ENCODE measurements around the gene TASP1. TPM values are rescaled to one million over a fixed set of nuclear protein-coding genes. Genes with fewer than 3 reads are reported as not detected.

TASP1 gene
- total and polyA plus RNA-seq, 10 of the 15 experiments (the other 5 are each of a cell fraction or from before 2014, with no cell fraction given), result 7.4 to 17.8 (median 10.5) TPM

DNA sequence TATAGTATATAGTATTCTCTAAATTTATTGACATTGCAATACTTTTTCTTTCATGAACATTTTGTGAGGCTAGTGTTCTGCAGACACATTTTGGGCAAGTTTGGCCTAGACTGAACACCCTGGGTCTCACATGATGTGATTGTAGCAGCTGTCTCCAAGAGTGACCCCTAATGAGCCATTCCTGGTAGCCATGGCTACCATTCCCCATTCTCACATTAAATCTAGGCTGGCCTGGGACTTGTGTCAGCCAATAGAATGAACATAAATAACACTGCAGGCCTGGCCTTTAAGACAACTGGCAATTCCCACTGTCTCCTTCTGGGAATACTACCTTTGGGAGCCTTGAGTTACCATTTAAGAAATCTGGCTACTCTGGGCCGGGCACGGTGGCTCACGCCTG is 38.0 kb upstream of the TASP1 start (continued):
- TF ChIP-seq, protein P1, sequence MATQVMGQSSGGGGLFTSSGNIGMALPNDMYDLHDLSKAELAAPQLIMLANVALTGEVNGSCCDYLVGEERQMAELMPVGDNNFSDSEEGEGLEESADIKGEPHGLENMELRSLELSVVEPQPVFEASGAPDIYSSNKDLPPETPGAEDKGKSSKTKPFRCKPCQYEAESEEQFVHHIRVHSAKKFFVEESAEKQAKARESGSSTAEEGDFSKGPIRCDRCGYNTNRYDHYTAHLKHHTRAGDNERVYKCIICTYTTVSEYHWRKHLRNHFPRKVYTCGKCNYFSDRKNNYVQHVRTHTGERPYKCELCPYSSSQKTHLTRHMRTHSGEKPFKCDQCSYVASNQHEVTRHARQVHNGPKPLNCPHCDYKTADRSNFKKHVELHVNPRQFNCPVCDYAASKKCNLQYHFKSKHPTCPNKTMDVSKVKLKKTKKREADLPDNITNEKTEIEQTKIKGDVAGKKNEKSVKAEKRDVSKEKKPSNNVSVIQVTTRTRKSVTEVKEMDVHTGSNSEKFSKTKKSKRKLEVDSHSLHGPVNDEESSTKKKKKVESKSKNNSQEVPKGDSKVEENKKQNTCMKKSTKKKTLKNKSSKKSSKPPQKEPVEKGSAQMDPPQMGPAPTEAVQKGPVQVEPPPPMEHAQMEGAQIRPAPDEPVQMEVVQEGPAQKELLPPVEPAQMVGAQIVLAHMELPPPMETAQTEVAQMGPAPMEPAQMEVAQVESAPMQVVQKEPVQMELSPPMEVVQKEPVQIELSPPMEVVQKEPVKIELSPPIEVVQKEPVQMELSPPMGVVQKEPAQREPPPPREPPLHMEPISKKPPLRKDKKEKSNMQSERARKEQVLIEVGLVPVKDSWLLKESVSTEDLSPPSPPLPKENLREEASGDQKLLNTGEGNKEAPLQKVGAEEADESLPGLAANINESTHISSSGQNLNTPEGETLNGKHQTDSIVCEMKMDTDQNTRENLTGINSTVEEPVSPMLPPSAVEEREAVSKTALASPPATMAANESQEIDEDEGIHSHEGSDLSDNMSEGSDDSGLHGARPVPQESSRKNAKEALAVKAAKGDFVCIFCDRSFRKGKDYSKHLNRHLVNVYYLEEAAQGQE (IDR thresholded peaks at IDR 0.05; ENCODE audit: low read depth, low read length), result no peak
- TF ChIP-seq KLF5 (IDR thresholded peaks at IDR 0.05; ENCODE audit: partially characterized antibody) (no peak), POLR2A (IDR thresholded peaks at IDR 0.05; ENCODE audit: low read depth, low read length) (no peak), ATF7 (IDR thresholded peaks at IDR 0.05; ENCODE audit: low read depth) (no peak), CHD1 (IDR thresholded peaks at IDR 0.05; ENCODE audit: low read depth, low read length) (no peak), BCL3 (IDR thresholded peaks at IDR 0.05; ENCODE audit: borderline replicate concordance, insufficient read depth, low read depth, low read length, poor library complexity, severe bottlenecking) (no peak)

GRCh38 chr20:13672690-13673089 is 34.0 kb upstream of the TASP1 start:
- FAIRE-seq, result no peak
- no peak for ATAC-seq
- no peaks in the 10 kb centered on the region for H3K79me2 ChIP-seq (ENCODE audit: control insufficient read depth, insufficient read depth, low read length)
- H3K4me3 ChIP-seq, result no peak overlapping the region
- intact Hi-C loops (cut with micrococcal nuclease; ENCODE audit: unreplicated experiment), result no loop called here
- CTCF ChIA-PET, result no interaction called here
- no peaks in the 10 kb centered on the region for H3K36me3 ChIP-seq (ENCODE audit: control insufficient read depth in 2 of 2, insufficient read depth in 2 of 2, low read length in 1 of 2)
- H4K20me1 ChIP-seq (ENCODE audit: control insufficient read depth, insufficient read depth), result no peaks in the 10 kb centered on the region
- in situ Hi-C loops (cut with MboI), result no loop called here
- 11% methylated on average over 3 of the region's 3 CpGs for WGBS (ENCODE audit: insufficient coverage, insufficient replicate concordance, low lambda C conversion rate, missing lambda C conversion rate)
- H2AFZ ChIP-seq (ENCODE audit: control insufficient read depth, low read depth, low read length), result no peak overlapping the region
- no peaks in the 10 kb centered on the region; a peak in 1 of 4 replicates for H3K27me3 ChIP-seq (replicated peaks in 1 of 2; ENCODE audit: control insufficient read depth in 2 of 2, insufficient read depth in 2 of 2, low read length in 1 of 2)
- no peak overlapping the region for H3K9ac ChIP-seq (ENCODE audit: control insufficient read depth, insufficient read depth, low read length)
- BruUV-seq (replicated peaks), result no TSS peak
- RAD21 ChIA-PET (ENCODE audit: unreplicated experiment), result no interaction called here
- no peak for DNase-seq (ENCODE audit: low read depth, low spot score)
- POLR2A ChIA-PET, result no interaction called here
- no peaks in the 10 kb centered on the region; the same call in 2 of the 3 replicates for H3K9me3 ChIP-seq (replicated peaks; ENCODE audit: control insufficient read depth, insufficient read depth, low read length)
- H3K27ac ChIP-seq (ENCODE audit: control insufficient read depth, insufficient read depth), result no peak overlapping the region
- peaks cover 4% of the 10 kb centered on the region for H3K4me1 ChIP-seq (ENCODE audit: control insufficient read depth, insufficient read depth, low read length)
- SMC1A ChIA-PET (ENCODE audit: uncharacterized antibody, unreplicated experiment), result no interaction called here
- no peak overlapping the region for H3K4me2 ChIP-seq (ENCODE audit: control insufficient read depth, insufficient read depth)
- TF ChIP-seq ESRRA (IDR thresholded peaks at IDR 0.05; ENCODE audit: low read length) (no peak), RCOR1 (conservative IDR thresholded peaks at IDR 0.05; ENCODE audit: low read depth, low read length) (no peak), GABPA (IDR thresholded peaks at IDR 0.05; ENCODE audit: low read depth) (no peak), TAF1 (IDR thresholded peaks at IDR 0.05; ENCODE audit: borderline replicate concordance, low read depth, low read length) (no peak), ATF2 (IDR thresholded peaks at IDR 0.05; ENCODE audit: low read length) (no peak), SMC3 (IDR thresholded peaks at IDR 0.05; ENCODE audit: borderline replicate concordance, low read length) (no peak), CHD4 (IDR thresholded peaks at IDR 0.05) (no peak), RUNX3 (IDR thresholded peaks at IDR 0.05; ENCODE audit: low read length) (no peak)
- TF ChIP-seq, protein P2, sequence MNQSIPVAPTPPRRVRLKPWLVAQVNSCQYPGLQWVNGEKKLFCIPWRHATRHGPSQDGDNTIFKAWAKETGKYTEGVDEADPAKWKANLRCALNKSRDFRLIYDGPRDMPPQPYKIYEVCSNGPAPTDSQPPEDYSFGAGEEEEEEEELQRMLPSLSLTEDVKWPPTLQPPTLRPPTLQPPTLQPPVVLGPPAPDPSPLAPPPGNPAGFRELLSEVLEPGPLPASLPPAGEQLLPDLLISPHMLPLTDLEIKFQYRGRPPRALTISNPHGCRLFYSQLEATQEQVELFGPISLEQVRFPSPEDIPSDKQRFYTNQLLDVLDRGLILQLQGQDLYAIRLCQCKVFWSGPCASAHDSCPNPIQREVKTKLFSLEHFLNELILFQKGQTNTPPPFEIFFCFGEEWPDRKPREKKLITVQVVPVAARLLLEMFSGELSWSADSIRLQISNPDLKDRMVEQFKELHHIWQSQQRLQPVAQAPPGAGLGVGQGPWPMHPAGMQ (IDR thresholded peaks at IDR 0.05; ENCODE audit: borderline replicate concordance), result no peak
- TF ChIP-seq, protein P3, sequence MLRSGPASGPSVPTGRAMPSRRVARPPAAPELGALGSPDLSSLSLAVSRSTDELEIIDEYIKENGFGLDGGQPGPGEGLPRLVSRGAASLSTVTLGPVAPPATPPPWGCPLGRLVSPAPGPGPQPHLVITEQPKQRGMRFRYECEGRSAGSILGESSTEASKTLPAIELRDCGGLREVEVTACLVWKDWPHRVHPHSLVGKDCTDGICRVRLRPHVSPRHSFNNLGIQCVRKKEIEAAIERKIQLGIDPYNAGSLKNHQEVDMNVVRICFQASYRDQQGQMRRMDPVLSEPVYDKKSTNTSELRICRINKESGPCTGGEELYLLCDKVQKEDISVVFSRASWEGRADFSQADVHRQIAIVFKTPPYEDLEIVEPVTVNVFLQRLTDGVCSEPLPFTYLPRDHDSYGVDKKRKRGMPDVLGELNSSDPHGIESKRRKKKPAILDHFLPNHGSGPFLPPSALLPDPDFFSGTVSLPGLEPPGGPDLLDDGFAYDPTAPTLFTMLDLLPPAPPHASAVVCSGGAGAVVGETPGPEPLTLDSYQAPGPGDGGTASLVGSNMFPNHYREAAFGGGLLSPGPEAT (IDR thresholded peaks at IDR 0.05; ENCODE audit: low read depth), result no peak

All from GM12878 (cell line).